ENCODE data around the gene PHF12.
A peak's percentile ranks its signal among the peaks of the same experiment; 100 is the strongest.

Gene PHF12

DNA sequence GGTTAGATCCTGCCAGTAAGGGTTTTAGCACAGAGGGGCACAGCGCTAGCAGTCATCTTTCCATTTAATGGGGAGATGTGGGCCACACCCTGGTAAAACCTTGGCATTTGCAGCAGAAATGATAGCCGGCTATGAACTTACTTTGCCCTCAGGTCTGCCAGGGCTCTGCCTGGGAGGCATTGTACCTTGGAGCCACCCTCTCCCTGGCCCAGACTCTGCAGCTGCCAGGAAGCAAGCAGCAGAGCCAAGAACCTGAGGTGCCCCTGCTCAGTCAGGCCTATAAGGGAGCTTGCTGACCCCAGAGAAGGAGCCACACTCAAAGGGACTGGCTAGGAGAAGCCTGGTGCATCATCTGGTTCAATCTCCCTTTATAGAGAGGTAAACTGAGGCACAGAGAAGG is 23.7 kb upstream of the PHF12 start:
- DNase-seq, result no peak

DNA sequence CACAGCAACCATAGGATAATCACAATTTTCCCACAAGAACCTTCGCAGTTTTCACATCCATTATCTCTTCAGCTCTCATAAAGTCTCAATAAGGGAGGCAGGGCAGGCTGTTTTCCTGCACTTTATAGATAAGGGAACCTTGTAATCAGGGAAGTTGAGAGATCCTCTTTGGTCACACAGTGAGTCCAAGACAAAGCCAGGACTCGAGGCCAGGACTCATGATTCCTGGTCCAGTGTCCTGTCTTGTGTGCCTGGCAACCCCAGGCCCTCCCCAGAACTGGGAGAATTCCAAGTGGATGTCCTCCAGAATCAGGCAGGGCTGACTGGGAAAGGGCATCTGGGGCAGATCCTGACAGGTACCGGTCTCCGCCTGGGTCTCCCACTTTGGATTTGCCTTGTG is 23.1 kb upstream of the PHF12 start:
- DNase-seq, result no peak

DNA sequence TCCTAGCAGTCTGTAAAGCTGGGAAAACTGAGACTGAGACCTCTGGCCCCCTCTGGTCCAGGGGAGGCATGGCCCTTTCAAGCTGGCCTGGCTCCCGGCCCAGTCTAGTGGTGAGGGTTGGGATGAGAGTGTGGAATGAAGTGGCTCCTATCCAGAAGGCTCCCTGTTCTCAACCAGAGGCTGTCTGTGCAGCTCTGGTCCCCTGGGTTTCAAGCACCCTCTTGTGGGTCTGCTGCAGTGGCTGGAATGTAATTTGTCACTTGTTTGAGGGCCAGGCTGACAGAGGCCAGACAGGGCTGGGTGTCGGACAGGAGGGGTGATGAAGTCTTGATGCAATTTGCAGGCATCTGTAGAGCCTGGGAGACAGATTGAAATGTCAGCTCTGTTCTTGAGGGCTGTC is 22.1 kb upstream of the PHF12 start:
- DNase-seq, result peak in 1 of 2 experiments; percentile 58

DNA sequence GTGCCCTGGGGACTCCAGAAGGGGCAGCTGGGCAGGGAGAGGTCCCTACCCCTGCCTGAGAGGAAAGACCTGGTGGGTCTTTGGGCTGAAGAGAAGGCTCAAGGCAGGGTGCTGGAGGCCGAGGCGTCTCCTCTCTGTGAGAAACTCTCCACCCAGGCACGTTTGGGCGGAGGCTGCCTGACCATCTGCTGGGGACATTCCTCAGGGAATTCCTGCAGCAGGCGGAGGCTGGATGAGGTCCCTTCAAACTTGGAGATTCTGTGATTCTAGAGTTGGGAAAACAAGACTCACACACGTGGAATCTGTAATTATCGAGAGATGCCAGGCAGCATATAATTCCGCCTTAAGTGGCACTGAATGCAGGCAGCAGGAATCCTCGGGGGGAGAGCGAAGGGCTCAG is 21.1 kb upstream of the PHF12 start:
- no peak for DNase-seq

DNA sequence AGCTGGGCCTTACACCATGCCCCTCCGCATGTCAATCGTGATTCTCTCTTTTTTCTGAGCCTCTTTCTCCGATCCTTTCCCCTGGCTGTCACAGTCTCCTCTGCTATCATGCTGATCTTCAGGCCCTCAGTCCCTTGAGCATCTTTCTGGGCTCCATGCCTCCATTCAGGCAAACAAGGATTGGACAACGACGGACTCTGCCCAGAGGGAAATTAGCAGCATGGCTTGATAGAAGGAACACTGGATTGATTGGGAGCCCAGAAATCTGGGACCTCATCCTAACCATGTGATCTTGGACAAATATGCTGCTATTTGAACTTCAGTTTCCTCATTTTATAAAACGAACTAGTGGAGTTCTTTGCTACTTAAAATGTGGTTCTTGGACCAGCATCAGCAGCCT is 19.6 kb upstream of the PHF12 start:
- DNase-seq, result no peak

DNA sequence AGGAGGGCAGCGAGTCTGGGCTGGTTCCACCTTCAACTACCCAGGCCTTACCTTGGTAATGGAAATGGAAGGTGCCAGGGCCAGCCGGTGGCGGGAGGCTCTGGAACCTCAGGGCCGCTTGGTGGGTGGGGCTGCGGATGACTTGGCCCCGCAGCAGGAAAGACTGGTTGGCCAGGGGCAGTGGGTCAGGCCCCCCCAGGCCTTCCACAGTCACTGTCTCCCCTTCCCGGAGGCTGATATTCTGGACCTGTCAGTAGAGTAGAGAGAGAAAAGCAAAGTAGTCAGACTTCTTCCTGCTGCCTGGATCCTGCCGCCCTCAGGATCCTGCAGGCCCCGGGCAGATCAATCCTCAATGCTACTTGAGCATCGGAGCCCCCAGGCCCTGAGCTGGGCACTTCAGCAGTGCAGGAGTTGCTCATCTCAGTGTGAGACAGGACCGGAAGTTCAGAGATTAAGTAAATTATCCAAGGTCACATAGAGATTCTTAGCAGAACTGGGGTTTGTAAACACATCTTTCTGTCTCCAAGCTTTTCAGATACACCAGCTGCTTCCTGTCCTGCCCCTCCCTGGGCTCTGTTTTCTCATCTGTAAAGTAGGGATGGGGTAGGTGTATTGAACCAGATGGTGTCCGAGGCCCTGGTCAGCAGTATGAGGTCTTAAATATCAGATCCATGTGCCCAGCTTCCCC is 18.5 kb upstream of the PHF12 start:
- no peak for DNase-seq

DNA sequence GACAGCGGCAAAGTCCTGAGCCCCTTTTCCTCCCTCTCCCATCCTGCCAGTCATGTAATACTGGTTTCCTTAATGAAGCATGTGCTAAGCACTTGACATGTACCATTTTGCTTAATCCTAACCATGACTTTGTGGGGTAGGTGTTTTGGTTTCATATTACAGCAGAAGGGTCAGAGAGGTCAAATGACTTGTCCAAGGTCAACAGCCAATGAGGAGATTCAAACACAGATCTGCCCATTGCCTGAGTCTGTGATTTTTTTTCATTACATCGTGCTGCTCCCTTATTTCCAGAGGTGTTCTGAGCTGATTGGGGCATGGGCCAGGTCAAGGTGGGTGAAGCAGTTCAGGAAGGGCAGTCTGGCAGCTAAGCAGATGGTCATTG is 17.6 kb upstream of the PHF12 start:
- no peak for DNase-seq

DNA sequence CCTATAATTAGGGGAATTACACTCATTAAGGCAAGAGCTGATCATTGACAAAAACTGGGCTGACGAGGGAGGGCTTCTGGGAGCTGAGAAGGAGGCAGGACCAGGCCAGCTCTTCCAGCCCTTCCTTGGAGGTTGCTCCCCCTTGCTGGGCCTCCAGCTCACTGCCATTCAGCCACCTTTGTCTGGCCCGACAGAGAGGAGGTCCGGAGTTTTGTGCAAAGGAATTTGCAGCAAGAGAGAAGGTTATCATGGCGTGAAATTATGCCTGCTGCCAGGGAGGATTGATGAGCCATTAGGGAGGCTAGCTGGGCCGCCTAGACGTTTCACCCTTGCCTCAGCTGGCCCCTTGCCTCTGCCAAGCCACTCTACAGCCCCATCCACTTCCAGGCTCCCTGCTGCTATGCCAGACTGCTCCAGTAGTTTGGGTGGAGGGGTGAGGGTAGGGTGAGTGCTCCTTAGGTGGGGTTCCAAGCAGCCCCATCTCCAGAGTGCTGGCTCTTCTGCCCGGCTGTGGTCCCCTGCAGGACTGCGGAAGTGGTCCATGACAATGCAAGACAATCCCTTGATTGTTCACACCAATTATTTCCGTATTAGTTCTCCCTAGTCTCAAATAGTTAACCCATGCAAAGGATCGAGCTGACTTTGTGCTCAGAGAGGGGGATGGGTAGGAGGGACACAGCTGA is 17.1 kb upstream of the PHF12 start:
- DNase-seq, result no peak

DNA sequence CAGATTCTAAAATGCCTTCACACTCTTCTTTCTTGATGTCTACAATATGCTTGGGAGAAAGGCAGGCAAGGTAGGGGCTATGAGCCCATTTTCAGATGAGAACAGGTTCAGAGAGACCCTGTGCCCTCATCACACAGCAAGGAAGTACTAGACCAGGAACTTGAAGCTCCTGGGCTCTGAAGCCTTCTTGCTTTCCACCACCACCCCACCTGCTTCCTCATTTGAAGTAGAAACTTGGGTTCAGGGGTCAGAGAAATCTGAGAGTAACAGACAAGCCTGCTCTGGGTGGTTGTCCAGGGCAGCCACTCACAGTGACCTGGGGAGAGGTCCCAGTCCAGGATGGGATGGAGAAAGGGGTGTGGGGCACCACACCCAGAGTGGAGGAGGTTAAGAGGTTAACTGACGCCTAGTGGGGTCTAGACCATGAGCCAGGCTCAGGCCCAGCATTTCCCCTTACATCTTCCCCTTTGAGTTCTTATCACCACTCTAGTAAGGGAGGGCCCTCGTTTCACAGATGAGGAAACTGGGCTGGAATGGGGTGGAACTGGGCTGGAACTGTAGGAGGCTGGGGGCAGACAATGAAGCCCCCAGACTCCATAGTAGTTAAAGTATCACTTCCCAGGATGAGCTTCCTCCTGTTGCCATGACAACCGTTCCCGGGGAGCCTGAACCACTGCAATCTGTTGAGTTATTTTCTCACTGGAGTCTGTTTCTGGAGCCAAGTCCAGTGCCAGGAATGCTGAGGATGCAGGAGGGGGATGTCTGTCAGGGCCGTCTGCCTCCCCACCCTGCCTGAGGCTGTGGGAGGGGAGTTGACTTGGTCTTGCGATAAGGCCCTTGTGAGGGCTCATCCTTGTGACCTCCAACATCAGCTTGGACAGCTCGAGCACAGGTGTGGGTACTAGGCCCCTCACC is 16.2 kb upstream of the PHF12 start:
- DNase-seq, result no peak

DNA sequence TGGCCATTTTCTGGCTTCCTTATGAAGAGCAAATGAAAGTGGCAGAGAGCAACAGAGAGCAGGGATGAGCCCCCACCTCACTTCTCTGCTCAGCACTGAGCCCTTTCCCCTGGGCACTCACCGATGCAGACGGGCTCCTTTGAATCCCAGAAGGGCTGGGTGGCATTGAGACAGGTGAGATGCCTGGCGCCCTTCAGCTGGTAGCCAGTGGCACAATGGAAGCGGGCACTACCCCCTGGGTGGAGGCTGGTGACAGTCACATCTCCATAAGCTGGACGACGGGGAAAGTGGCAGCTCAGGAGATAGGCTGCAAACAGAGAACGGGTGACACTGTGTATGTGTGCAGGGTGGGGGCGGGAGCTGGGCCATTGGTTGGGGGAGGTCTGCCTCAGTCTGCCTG is 12.5 kb upstream of the PHF12 start:
- DNase-seq, result no peak

DNA sequence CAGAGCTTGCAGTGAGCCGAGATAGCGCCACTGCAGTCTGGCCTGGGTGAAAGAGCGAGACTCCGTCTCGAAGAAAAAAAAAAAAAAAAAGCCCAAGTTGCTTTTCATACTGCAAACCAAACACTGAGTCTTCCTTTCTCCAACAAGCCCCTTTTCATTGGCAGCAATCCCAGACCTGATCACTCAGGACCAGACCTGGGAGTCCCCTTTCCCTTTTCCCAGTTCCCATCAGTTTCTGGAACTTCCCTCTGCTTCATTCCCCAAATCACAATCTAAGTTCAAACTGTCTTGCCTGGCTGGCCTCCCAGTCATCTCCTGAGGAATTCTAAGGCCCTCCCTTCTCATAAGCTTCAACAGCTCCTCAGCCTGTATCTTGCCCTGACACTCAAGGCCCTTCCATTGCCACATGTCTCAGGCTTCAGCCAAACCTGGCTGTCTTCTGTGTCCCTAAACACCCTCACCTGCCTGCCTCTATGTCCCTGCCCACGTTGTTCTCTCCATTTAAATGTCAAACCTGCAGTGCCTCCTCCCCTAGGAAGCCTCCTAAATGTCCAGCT is 11.8 kb upstream of the PHF12 start:
- DNase-seq, result no peak

DNA sequence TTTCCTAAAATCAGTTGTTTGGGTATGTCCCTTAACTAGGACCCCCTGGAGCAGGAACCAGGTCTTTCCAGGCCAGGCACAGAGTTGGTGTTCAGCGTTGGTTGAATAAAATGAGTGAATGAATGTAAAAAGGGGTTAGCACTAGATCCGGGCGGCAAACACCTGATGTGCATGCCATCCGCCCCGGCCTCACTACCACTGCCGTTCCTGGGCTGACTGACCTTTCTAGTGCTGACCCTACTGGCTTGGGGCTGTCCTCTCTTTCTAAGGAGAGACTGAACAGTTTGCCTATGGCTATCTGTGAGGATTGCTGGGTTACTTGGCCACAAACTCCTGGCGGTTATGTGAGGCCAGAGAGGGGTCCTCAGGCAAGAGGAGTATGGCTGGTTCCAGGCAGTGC is 10.1 kb upstream of the PHF12 start:
- no peak for DNase-seq

DNA sequence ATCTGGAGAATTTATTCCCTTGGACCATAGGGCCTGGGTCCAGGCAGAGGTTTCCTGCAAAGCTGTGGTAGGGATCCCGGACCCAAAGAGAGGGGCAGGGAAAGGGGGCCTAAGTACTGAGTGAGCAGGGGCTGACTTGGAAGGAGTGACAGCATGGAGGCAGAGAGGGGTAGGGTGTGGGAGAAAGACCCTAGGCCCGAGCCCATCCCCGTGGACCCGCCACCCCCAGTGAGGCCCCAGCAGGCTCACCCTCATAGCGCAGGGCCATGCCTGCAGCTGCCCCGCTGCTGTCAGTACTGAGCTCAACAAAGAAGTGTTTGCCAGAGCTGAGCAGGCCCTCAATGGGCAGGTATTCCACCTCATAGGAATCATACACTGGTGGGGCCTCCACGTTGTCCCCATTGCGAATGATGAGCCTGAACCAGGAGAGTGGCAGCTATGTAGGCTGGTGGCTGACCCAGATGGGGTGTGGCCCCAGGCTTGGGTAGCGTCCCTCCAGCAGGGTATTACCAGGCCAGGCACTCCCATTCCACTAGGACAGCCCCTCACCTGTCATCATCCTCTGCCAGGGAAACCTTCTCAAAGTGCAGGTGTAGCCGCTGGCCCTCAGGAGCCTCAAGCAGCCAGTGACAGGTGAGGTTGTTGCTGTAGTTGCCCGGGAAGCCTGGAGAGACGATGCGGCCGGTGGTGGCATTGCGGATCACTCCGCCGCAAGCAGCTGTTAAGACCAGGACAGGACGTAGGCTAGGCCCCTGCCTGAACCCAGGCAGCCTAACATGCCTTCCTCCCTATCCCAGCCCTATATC is 9.1 kb upstream of the PHF12 start:
- DNase-seq, result no peak

DNA sequence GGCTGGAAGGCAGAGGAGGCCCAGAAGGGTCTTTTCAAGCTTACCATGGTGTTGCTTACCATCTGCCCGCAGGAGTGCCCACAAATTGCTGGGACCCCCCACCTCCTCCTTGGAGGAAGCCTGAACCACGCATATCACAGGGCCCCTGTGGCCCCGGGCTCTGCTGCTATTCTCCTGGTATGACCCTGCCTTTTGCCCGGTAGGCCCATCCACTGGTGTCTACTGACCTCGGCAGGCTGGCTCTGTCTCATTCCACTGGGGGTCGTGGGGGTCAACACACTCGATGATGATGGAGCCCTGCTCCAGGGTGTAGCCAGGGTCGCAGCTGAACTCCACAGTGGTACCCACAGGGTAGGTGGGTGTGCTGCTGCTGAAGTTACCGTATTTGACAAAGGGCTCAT is 8.2 kb upstream of the PHF12 start:
- no peak for DNase-seq

DNA sequence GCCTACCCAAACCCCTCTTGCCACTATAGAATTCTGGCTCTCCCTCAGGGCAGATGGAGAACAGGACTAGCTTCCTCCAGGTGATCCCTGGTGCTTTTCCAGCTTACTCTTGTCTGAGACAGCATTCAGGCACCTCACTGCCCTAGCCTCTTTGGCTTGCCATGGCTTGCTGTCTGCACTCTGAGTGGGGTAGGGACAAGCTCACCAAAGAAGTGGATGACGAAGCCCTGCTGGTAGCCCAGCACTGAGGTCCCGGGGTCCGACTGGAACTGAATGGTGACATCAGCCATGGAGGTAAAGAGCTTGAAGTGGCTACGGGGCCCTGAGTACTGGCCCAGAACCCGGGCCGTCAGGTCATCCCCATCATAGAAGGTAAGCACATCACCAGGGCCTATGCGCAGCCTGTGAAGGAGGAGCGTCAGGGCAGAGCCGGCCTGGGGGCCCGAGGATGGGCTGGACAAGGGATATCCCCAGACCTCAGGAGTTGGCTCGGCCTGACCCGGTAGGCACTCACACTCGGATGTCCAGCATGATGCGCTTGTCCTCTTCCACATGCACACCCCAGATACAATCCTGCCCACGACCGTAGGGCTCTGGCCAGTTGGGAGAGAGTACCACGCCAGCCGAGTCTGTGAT is 7.6 kb upstream of the PHF12 start:
- no peak for DNase-seq

DNA sequence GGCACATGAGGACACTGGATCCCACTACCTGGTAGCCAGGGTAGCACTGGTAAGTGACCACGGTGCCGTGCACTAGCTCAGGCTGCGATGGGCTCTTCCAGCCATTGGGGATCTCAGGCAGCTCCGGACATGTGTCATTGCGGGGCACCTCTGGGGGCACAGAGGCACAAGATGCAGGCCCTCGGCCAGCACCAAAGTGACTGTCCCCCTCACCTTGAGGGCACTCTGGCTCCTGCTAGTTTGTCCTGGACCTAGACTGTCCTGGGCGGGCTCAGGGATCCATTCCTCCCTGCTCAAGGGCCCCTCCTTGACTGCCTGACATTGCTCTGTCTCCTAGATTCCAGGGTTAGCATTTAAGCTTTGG is 6.7 kb upstream of the PHF12 start:
- no peak for DNase-seq

DNA sequence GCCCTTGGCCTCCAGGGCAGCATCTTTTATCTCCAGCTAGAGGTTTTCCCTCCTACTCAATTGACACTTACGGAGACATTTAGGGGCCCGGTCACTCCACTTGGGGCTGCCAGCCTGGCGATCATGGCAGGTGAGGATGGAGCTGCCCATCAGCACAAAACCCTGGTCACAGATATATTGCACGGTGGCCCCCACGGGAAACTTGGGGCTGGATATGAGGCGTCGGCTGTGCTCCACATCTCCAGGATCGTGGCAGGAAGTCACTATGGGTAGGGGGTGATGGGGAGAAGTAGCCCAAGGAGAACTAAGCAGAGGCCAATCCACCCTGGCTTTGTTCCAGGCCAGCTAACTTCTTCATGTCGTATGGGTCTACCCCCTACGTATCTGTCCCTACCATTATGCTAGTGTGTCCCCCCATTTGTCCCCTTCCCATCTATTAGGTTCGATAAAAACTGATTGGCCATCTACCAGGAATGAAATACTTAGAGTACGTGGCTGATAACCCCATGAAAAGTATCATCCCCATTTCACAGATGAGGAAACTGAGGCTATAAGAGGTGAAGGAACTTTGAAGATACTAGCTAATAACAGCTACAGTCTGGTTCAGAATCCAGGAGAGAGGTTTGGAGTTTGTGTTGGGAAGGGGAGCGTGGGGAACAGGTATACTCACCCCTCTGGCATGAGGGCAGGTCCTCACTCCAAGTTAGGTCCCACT is 6.1 kb upstream of the PHF12 start:
- no peak for DNase-seq

DNA sequence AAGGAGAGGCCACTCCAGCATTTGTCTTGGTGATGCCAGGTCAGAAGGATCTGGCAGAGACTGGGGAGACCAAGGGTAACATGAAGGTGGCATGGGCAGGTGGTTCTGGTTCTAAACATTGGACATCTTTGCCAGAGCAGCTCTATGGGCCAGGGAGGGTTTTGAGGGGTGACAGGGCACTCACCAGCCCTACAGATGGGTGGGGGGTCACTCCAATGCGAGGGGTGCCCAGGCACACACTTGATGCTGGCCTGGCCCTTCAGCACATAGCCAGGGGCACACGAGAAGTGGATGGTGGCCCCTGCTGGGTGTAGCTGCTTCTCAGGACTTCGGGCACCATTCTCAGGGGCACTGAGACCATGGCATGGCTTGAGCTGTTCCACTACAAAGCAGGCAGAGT is 5.5 kb upstream of the PHF12 start:
- no peak for DNase-seq

DNA sequence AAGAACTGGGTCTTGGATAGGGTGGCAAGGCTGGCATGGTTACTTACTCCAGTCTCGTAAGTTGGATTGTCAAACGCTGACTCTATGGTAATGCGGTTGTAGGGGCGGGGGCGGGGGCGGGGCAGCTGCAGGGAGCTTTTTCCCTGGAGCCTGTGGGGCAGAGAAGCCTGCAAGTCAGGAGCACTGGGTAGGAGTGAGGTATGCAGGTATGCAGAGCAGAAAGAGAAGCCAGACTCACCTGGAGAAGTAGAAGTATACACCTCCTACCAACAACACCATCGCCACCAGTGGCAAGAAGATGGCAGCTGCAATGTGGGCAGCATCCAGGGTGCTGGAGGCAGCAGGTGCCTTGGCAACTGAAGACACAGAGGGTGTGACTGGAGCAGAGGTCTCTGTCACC is 4.8 kb upstream of the PHF12 start:
- DNase-seq, result no peak

DNA sequence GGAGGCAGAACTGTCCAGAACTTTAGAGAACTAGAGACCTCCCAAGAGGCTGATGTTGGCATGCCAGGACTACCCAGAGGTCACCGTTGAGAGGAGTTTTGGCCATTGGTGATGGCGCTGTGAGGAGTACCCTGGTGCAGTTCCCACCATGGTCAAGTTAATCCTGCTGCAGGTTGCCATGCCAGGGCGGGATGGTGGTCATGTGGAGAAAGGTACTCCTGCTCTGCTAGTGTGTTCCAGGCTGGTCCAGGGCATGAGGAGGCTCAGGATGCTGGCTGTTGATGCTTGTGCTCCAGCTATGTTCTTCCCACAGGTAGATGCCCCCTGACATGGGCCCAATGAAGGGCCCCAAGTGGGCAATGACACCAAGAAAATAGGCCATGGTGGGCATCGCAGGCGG is 4.1 kb upstream of the PHF12 start:
- DNase-seq, result no peak

DNA sequence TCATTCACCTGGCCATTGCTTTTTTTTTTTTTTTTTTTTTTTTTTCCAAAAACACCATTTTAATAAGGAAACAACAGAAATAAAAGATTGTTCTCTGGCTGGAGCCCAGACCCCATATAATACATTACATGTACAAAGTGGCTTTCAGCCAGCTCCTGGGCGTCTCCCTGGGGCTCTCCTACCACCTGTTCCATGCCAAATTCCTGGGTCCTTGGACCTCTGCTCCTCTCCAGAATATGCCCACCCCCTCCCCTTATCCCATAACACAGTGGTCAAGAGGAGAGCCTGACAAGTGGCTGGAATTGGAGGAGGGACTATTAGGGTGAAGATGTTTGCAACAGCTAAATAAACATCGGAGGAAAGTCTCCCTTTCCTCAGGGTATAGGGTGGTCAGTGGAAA is 3.6 kb upstream of the PHF12 start:
- DNase-seq, result no peak

Data from NCI-H187 (cell line).